HG02870 (cell line): Measurements from ENCODE around the gene SLC1A3.

Source experiments
- ATAC-seq: cut with Tn5 transposase; IDR thresholded peaks from one replicate; pipeline ENCODE4 v1.9.1; 2021; ENCODE audit warnings: mild to moderate bottlenecking, moderate library complexity; ENCODE audit not compliant: unreplicated experiment

Gene SLC1A3

GRCh38 chr5:36710039-36710438 is 103.6 kb downstream of the SLC1A3 start:
- no peak for ATAC-seq

DNA sequence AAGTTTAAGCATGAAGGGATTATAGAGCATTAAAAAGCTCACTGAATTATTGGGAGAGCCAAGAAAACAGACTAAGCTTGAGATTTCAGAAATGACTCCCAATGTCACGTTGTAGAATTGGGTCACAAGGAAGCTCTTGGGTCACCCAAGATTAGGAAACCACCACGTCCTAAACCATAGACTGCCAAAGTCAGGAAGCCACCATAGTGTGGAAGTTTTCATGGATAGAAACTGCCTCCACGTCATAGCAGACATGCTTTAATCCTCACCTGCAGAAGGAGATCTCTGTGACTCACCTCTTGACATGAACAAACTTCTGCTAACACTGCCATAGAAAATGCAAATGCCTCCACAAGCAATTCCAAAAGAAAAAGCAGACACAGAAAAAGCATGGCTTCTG is 106.3 kb downstream of the SLC1A3 start:
- no peak for ATAC-seq

DNA sequence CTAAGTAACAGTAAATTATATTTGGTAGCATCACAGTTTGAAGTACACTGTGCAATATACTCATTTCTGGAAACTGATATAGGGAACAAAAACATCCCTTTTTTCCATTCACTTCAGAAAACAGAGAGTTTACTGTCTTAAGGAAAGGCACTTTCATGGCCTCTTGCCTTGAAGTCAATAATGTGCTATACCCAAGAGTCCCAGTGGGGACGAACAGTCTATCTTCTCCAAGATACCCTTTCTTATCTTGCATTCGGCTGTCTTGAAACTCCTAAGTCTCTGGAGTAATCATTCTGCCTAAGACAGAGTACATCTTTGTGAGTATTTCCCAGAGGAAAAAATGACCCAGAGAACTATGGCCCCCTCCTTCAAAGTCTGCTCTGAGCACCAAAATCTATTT is 107.1 kb downstream of the SLC1A3 start:
- ATAC-seq: no peak

- ATAC-seq: no peak
These were observed 110.8 kb downstream of the SLC1A3 start for GRCh38 chr5:36717131-36717695.

DNA sequence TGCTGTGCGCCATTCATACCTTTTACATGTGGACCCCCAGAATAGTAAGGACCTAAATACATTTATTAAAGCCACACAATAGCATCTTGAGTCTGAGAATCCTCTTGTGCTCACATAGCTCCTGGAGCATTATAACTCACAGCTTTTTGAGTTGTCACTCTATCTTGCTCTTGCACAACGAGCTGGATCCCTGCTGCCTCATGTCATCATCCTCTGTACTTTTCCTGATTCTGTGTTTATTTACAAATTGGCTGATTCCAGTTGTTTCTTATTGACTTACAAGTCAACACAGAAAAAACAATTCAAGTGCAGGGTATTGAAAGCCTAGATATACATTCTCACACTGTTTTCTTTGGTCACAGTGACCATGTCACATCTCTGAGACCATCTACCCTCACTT is 112.9 kb downstream of the SLC1A3 start:
- no peak for ATAC-seq

DNA sequence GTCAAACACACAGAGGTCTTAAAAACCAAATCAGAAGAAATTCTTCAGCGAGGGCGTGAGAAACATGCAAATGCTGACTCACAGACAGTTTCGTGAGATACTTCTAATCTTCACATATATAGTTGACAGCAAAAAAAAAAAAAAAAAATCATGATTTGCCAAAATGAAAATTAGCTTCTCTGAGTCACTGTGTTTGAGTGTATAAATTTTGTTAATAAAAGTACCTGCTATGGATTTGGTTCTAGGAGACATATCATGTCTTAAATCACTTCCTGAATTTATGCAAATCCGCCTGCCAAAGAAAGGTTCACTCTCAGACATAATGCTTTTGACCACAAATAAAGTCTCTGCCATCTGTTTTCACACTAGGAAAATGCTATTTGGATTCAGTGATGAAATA is 114.3 kb downstream of the SLC1A3 start:
- no peak for ATAC-seq

DNA sequence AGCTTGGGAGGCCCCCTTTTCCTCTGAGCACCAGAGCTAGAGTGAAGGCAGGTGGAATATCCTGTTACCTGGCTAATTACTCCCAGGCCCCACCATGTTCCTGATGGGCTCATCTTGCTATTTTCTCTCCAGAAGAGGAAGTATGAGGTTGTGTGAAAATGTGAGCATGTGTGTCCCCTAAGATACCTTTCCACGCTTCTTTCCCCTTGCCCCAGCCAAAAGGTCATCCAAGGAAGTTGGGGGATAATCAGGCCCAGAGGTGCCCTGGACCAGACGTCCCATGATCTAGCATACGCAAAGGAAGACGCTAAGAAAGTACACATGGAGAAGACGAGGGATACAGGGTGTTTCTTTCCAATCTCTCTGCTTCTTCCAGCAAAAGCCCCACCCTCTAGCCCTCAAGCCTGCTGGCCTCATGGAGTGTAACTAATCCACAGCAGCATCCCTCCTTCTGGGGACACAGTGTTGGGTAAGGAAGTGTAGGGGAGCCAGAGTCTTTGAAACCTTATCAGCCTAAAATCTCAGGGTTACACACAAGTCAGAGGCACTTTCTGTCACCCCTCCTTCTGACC is 115.3 kb downstream of the SLC1A3 start:
- no peak for ATAC-seq

- peak; percentile 20 for ATAC-seq
These were observed 116.5 kb downstream of the SLC1A3 start for GRCh38 chr5:36722900-36723299.

- ATAC-seq: peak; percentile 44
These were observed 117.5 kb downstream of the SLC1A3 start for GRCh38 chr5:36723912-36724311.

DNA sequence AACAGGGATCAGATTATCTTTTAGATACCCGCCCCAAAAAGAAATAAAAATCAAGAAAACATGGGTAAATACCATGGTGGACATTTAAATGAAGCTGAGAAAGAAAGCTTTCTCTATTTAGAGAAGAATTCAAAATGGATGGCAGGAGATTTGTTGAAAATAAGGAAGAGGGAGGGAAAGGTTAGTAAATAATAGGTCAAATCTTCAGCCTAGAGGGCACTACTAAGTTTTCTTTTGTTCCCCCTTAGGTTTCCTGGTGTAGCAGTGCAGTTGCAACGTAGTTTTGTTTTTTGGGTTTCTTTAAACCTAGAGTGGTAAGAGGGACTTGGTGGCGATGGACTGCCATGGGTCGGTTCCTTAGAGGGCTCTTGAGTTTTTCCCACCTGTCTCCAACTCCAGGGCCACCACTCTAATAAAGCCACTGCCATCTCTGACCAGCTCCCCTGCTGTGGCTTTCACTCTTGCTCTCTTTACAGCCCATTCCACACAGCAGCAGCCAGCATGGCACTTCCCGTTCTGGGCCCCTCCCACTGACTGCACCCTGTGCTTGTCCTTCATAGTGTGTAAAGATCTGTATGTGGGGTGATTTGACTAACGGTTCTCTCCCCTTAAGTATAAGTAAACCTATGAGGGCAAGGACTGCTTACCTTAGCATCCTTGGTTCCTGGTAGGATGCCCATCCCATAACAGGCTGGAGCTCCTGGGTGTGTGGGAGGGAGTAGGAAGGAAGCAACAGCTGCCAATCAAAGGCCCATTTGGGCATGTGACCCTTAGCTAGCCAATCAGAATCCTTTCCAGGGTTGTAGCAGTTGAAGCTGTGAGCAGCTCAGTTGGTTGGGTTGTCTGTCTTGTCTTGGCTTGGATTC is 118.3 kb downstream of the SLC1A3 start:
- ATAC-seq: peak; percentile 67

DNA sequence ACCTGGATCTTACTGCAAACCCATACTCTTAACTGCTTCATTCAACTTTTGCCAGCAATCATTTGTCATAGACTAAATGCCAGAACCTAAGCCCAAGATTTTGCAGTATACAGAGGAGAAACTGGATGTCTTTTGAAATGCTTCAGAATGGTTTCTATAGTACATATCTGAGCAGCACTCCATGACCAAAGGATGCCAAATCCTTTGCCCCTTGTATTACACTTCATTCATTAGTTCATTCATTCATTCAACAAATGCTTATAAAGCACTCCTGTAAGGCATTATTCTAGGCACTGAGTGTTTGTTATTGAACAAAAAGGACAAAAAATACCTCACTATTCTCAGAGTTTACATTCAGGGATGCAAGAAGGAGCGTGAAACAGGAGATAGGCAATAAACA is 119.9 kb downstream of the SLC1A3 start:
- no peak for ATAC-seq

GRCh38 chr5:36726767-36727166 is 120.4 kb downstream of the SLC1A3 start:
- ATAC-seq: no peak

- no peak for ATAC-seq
These were observed 122.5 kb downstream of the SLC1A3 start for GRCh38 chr5:36728697-36729543.

GRCh38 chr5:36730537-36731216 is 124.3 kb downstream of the SLC1A3 start:
- no peak for ATAC-seq

DNA sequence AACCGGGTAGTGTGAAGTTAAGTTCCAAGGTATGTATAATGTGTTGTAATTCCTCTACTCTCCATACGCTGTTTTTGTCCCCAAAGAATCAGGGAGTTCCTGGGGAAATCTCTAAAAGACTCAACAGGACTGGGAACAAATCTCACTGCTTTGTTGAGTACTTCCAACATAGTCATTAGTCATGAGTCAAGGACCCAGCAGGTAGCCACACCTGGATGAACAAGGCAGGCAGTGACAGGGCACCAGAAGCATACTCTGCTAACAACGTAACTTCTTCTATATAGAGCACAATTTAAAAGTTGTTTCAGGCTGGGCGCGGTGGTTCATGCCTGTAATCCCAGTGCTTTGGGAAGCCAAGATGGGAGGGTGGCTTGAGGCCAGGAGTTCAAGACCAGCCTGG is 126.8 kb downstream of the SLC1A3 start:
- ATAC-seq: no peak

DNA sequence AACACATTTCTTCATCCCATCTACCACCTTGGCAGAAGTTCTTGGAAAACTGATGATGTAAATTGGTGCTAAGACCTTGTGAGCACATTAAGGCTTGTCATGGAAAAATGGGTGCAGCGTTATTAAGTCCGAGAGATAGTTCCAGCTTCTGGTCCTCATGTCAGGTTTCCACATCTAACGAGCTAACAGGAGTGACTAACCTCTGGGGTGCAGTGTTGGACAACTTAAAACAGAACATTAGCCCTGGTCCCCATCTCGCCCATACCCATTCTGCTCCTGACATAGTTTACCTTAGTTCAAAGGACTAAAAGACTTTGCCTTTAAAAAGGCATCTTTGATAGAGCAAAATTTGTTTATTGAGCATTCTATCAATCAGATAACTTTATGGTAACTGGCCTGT is 128.0 kb downstream of the SLC1A3 start:
- no peak for ATAC-seq

DNA sequence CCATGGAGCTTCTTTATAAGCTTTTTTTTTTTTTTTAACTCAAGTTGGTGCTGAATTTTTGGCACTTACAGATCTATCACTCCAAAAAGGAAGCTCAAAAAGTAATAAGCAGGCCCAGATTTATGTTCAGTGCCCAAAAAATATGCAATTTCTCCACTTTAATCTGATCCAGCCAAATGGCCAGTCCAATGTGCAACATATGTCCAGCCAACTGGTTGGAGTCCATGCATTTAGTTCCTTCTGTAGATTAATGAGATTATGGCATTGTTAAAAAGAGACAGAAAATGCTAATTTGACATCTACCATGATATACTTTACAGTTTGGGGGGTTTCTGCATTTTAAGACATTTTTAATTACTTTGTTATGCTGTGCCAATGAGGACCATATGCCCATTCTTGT is 129.5 kb downstream of the SLC1A3 start:
- no peak for ATAC-seq
